ENCODE data around the gene NOS3. TPM values are rescaled to one million over a fixed set of nuclear protein-coding genes. Genes with fewer than 3 reads are reported as not detected.
A peak's percentile ranks its signal among the peaks of the same experiment; 100 is the strongest.

Gene NOS3
- total and polyA plus RNA-seq, 9 of the 15 experiments (the other 6 are each of a cell fraction or from before 2014, with no cell fraction given) = 1.1 to 121 (median 23.6) TPM

DNA sequence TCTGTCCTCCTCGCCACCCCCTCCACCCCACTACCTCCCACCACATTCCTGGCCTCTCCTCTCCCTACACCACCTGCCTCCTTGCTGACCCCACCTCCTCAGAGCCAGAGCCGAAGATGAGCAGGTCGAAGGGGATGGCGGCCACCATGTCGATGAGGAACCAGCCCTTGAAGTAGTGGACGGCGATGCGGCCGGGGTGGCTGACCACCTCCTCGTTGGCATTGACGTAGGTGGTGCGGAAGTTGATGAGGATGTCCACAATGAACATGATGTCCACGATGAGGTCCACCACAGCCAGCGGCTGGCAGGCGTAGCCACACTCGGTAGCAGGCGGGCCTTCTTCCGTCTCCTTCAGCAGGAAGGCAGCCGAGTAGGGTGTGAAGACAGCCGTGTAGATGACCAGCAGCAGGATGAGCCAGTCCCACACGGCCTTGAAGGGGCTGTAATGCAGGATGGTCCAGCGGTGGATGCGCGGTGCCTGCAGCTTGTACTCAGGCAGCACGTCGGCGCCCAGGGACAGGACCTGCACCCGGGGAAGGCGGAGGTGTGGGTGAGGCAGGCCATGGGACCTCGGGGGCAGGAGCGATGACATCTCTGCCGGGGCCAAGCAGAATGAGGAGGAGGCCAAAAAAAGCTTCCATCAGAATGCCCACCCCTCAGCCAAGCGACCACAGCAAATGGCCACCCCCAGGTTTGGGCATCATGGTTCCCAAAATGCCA, 38.3 kb upstream of the NOS3 start:
- Histone ChIP-seq H3K4me2 (ENCODE audit: insufficient read depth, low read length) (peak overlapping the region; percentile 92), H2AFZ (ENCODE audit: low read depth, low read length) (no peak overlapping the region), H4K20me1 (replicated peaks; ENCODE audit: control insufficient read depth, insufficient read depth, low read length) (peaks cover 8% of the 10 kb centered on the region; the same call in 1 of the 2 replicates), H3K4me3 (peak overlapping the region; percentile 91), H3K27ac (ENCODE audit: extremely low read depth, low read depth, low read length) (peak overlapping the region; percentile 86; the same call in 1 of the 3 replicates), H3K9me3 (replicated peaks; ENCODE audit: control insufficient read depth, insufficient read depth, low read depth, low read length) (no peaks in the 10 kb centered on the region), H3K4me1 (replicated peaks in 1 of 2; ENCODE audit: control insufficient read depth in 2 of 2, insufficient read depth in 2 of 2, low read length in 2 of 2) (peaks cover 63 to 97% of the 10 kb centered on the region in 2 experiments), H3K27me3 (ENCODE audit: control insufficient read depth in 2 of 2, insufficient read depth in 2 of 2, low read length in 2 of 2) (no peaks in the 10 kb centered on the region), H3K79me2 (ENCODE audit: control insufficient read depth, insufficient read depth, low read length) (peaks cover 94% of the 10 kb centered on the region), H3K36me3 (ENCODE audit: control insufficient read depth, insufficient read depth, low read length) (peaks cover 78% of the 10 kb centered on the region), H3K9me1 (ENCODE audit: control insufficient read depth, insufficient read depth, low read length) (peaks cover 16% of the 10 kb centered on the region), H3K9ac (ENCODE audit: insufficient read depth in 1 of 2, low read depth in 2 of 2, low read length in 2 of 2) (peak overlapping the region; percentile 90 to 98)
- CTCF ChIA-PET (ENCODE audit: low intra/inter-chr PET ratio) = no interaction called here
- ATAC-seq (no peak), DNase-seq (ENCODE audit: extremely low read depth in 1 of 4, low spot score in 3 of 4) (no peak), FAIRE-seq (no peak)
- WGBS (ENCODE audit: insufficient coverage, low coverage, missing lambda C conversion rate) = 71% methylated on average over 32 of the region's 33 CpGs
- no TSS peak for BruUV-seq (replicated peaks)
- in situ Hi-C loops (cut with MboI) (no loop called here), intact Hi-C loops (cut with micrococcal nuclease) (no loop called here)
- TF ChIP-seq HLTF (IDR thresholded peaks at IDR 0.05) = 0 out of 2 replicates have a peak, but pooled peaks have one; percentile 42
- TF ChIP-seq RBM22 (IDR thresholded peaks at IDR 0.05; ENCODE audit: low read depth, low read length, poor library complexity, severe bottlenecking) = peak; percentile 49
- peak; percentile 62; the same call in 1 of the 2 replicates for TF ChIP-seq POLR2G (IDR thresholded peaks at IDR 0.05; ENCODE audit: low read depth, low read length)
- TF ChIP-seq RBFOX2 (IDR thresholded peaks at IDR 0.05; ENCODE audit: low read depth, low read length) = peak; percentile 66; the same call in 1 of the 2 replicates
- TF ChIP-seq MCM3 (IDR thresholded peaks at IDR 0.05) = no peak
- TF ChIP-seq, protein P1, sequence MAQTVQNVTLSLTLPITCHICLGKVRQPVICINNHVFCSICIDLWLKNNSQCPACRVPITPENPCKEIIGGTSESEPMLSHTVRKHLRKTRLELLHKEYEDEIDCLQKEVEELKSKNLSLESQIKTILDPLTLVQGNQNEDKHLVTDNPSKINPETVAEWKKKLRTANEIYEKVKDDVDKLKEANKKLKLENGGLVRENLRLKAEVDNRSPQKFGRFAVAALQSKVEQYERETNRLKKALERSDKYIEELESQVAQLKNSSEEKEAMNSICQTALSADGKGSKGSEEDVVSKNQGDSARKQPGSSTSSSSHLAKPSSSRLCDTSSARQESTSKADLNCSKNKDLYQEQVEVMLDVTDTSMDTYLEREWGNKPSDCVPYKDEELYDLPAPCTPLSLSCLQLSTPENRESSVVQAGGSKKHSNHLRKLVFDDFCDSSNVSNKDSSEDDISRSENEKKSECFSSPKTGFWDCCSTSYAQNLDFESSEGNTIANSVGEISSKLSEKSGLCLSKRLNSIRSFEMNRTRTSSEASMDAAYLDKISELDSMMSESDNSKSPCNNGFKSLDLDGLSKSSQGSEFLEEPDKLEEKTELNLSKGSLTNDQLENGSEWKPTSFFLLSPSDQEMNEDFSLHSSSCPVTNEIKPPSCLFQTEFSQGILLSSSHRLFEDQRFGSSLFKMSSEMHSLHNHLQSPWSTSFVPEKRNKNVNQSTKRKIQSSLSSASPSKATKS (CRISPR knock-in tag; IDR thresholded peaks at IDR 0.05) = no peak
- TF ChIP-seq JUNB (CRISPR knock-in tag; conservative IDR thresholded peaks at IDR 0.05) = no peak
- no peak for TF ChIP-seq DNMT1 (IDR thresholded peaks at IDR 0.05)
- POLR2A ChIA-PET = interaction anchor here (0.6 to 3.5 kb wide), 8 partner anchors 10 to 165 kb away, joined by 3 to 18 read pairs (median 4); partner anchors contain the start of gene ABCB8

All from K562 (cell line).